Left lung (tissue), 14 donors: Measurements from ENCODE around the gene ZBTB24. TPM values are rescaled to one million over a fixed set of nuclear protein-coding genes. Genes with fewer than 3 reads are reported as not detected.

Experiments
- ATAC-seq: fragments of 200-7000 bp; cut with Tn5 transposase; one replicate; pipeline ENCODE4 v1.9.1; 2020; ENCODE audit warnings: moderate library complexity
- DNase-seq, 4 donors: peaks; one replicate each; pipeline ENCODE4 v3.0.0-alpha.2; 2013 to 2020
- H3K27ac ChIP-seq, 2 donors: fragments of 200-600 bp; sonication (generic) in 1 of 2; one replicate each; pipeline versions ENCODE4 v1.5.0 to v1.8.0; 2020 to 2021
- H3K27me3 ChIP-seq, 2 donors: fragments of 200-600 bp; sonication (generic) in 1 of 2; one replicate each; pipeline versions ENCODE4 v1.5.0 to v1.8.0; 2020 to 2021
- H3K36me3 ChIP-seq, 2 donors: fragments of 200-600 bp; sonication (generic) in 1 of 2; one replicate each; pipeline versions ENCODE4 v1.5.0 to v1.8.0; 2020 to 2021
- H3K4me1 ChIP-seq, 2 donors: fragments of 200-600 bp; one replicate each; pipeline ENCODE4 v1.8.0; 2021
- H3K4me3 ChIP-seq, 2 donors: fragments of 200-600 bp; sonication (generic) in 1 of 2; one replicate each; pipeline versions ENCODE4 v1.5.0 to v1.8.0; 2020 to 2021; ENCODE audit warnings: mild to moderate bottlenecking in 1 of 2
- H3K9me3 ChIP-seq, 2 donors: fragments of 200-600 bp; sonication (generic) in 1 of 2; one replicate each; pipeline versions ENCODE4 v1.5.0 to v1.8.0; 2020 to 2021
- intact Hi-C, 2 donors: fragments of 100-400 bp; cut with DNase I; formaldehyde crosslinking; loops; one replicate each; pipeline versions ENCODE4 v1.11.2 to v1.14.2; 2022
- long read RNA-seq, 12 donors: library from polyadenylated mRNA in 2 of 12; unstranded in 2 of 12; transcript quantifications; one replicate each; pipeline ENCODE4 v2.0.0 and lab custom pipeline, GENCODE V29; 2019 to 2026
- polyA plus RNA-seq, 6 donors: library from polyadenylated mRNA; unstranded; fragments of 120-200 nt; gene quantifications; one replicate each; pipeline ENCODE4 v1.2.1, GENCODE V29; 2013; ENCODE audit not compliant: insufficient read length in 6 of 6
- total RNA-seq, 2 donors: library from RNA; stranded (reverse); fragmentation: NEBNext Ultra II Directional; extraction: Animal tissue kit (Norgen Biotek cat#: 25700); gene quantifications; one replicate each; pipeline ENCODE4 v1.2.1, GENCODE V29; 2021
- TF ChIP-seq, protein P1 (sequence below), 2 donors: fragments of 200-600 bp; sonication (generic) in 1 of 2; IDR thresholded peaks; one replicate each; pipeline versions ENCODE4 v1.5.0 to v1.8.0; 2021; ENCODE audit warnings: antibody characterized with exemption in 2 of 2
- donor health status: DM: no; HTN: yes; CAD: no.
- donor health status: DM: no; HTN: no; CAD: no.

Gene ZBTB24
- total RNA-seq = 1 to 10 TPM; 7.3 to 7.7 TPM
- polyA plus RNA-seq = 10 to 100 TPM; 12.3 to 14.5 (median 13.9) TPM
- long read RNA-seq, donor 1, full-length matches to known transcripts = 1 of 1 reads
- long read RNA-seq, donor 1, partial matches to known transcripts = 0 of 1 reads
- long read RNA-seq, donor 1, other reads (novel, unspliced or antisense) = 0 of 1 reads
- long read RNA-seq, donor 2, full-length matches to known transcripts = 3 of 3 reads
- long read RNA-seq, donor 2, partial matches to known transcripts = 0 of 3 reads
- long read RNA-seq, donor 2, other reads (novel, unspliced or antisense) = 0 of 3 reads
- long read RNA-seq, donor 3, full-length matches to known transcripts = 2 of 2 reads
- long read RNA-seq, donor 3, partial matches to known transcripts = 0 of 2 reads
- long read RNA-seq, donor 3, other reads (novel, unspliced or antisense) = 0 of 2 reads
- long read RNA-seq, donor 4 = 0 reads
- long read RNA-seq, donor 5, full-length matches to known transcripts = 2 of 2 reads
- long read RNA-seq, donor 5, partial matches to known transcripts = 0 of 2 reads
- long read RNA-seq, donor 5, other reads (novel, unspliced or antisense) = 0 of 2 reads
- long read RNA-seq, donor 6, full-length matches to known transcripts = 1 of 1 reads
- long read RNA-seq, donor 6, partial matches to known transcripts = 0 of 1 reads
- long read RNA-seq, donor 6, other reads (novel, unspliced or antisense) = 0 of 1 reads
- long read RNA-seq, donor 7, full-length matches to known transcripts = 2 of 2 reads
- long read RNA-seq, donor 7, partial matches to known transcripts = 0 of 2 reads
- long read RNA-seq, donor 7, other reads (novel, unspliced or antisense) = 0 of 2 reads
- long read RNA-seq, donor 8 = 0 reads
- long read RNA-seq, donor 9 = 0 reads
- long read RNA-seq, donor 10, full-length matches to known transcripts = 1 of 3 reads
- long read RNA-seq, donor 10, partial matches to known transcripts = 1 of 3 reads
- long read RNA-seq, donor 10, other reads (novel, unspliced or antisense) = 1 of 3 reads
- long read RNA-seq, donor 11 = 0 reads
- long read RNA-seq, donor 12 = 0 reads

- H3K27me3 ChIP-seq = no peaks in the 10 kb centered on the region
- H3K4me1 ChIP-seq = peaks cover 11 to 50% of the 10 kb centered on the region in 2 donors
- DNase-seq (peak; percentile 80 to 99 (median 93)), ATAC-seq (peak; percentile 91)
- H3K36me3 ChIP-seq = peaks cover 0 to 18% of the 10 kb centered on the region in 2 donors
- intact Hi-C loops = no loop called here
- H3K27ac ChIP-seq = peak within 1 kb of the TSS; percentile 83 to 90
- H3K9me3 ChIP-seq = no peaks in the 10 kb centered on the region
- H3K4me3 ChIP-seq = peak within 1 kb of the TSS; percentile 88 to 91
- TF ChIP-seq, protein P1, sequence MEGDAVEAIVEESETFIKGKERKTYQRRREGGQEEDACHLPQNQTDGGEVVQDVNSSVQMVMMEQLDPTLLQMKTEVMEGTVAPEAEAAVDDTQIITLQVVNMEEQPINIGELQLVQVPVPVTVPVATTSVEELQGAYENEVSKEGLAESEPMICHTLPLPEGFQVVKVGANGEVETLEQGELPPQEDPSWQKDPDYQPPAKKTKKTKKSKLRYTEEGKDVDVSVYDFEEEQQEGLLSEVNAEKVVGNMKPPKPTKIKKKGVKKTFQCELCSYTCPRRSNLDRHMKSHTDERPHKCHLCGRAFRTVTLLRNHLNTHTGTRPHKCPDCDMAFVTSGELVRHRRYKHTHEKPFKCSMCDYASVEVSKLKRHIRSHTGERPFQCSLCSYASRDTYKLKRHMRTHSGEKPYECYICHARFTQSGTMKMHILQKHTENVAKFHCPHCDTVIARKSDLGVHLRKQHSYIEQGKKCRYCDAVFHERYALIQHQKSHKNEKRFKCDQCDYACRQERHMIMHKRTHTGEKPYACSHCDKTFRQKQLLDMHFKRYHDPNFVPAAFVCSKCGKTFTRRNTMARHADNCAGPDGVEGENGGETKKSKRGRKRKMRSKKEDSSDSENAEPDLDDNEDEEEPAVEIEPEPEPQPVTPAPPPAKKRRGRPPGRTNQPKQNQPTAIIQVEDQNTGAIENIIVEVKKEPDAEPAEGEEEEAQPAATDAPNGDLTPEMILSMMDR (IDR thresholded peaks at IDR 0.05) = no peak
Observed at GRCh38 chr6:109482905-109483734, at the start of gene ZBTB24. Gene ZBTB24, minus strand, starts transcription at chr6:109483219. Its CDS starts 1,193 bp downstream, at chr6:109482026.

DNA sequence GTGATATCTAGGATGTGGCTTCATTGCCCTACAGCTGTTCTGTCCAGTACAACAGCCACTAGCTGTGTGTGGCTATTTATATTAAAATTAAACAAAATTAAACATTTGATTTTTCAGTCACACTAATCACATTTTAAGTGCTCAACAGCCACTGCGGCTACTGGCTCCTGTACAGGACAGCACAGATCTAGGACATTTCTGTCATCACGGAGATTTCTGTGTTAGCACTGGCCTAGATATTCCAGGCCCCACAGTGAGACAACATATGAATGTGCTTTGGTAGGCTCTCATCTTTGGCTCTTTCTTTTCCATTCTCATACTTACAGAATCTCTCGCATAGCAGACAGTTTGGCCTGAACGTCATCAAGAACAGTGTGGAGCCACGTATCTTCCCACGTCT, 48.4 kb upstream of the ZBTB24 start:
- ATAC-seq (no peak), DNase-seq (no peak)
- Histone ChIP-seq H3K4me1 (no peaks in the 10 kb centered on the region), H3K4me3 (no peak overlapping the region), H3K36me3 (no peaks in the 10 kb centered on the region), H3K27ac (no peak overlapping the region), H3K27me3 (no peaks in the 10 kb centered on the region), H3K9me3 (no peaks in the 10 kb centered on the region)
- TF ChIP-seq, protein P1 (IDR thresholded peaks at IDR 0.05) = no peak
- intact Hi-C loops = no loop called here

- Histone ChIP-seq H3K36me3 (no peaks in the 10 kb centered on the region), H3K27me3 (no peaks in the 10 kb centered on the region), H3K4me3 (no peak overlapping the region), H3K27ac (no peak overlapping the region), H3K4me1 (no peaks in the 10 kb centered on the region), H3K9me3 (no peaks in the 10 kb centered on the region)
- TF ChIP-seq, protein P1 (IDR thresholded peaks at IDR 0.05) = no peak
- intact Hi-C loops = loop anchor here in 1 of 2 donors (10.0 kb wide), 1 partner anchor 527 kb away; no protein-coding TSS in a partner anchor
- DNase-seq (no peak), ATAC-seq (no peak)
Observed at GRCh38 chr6:109527989-109528388, 45.0 kb upstream of the ZBTB24 start.

DNA sequence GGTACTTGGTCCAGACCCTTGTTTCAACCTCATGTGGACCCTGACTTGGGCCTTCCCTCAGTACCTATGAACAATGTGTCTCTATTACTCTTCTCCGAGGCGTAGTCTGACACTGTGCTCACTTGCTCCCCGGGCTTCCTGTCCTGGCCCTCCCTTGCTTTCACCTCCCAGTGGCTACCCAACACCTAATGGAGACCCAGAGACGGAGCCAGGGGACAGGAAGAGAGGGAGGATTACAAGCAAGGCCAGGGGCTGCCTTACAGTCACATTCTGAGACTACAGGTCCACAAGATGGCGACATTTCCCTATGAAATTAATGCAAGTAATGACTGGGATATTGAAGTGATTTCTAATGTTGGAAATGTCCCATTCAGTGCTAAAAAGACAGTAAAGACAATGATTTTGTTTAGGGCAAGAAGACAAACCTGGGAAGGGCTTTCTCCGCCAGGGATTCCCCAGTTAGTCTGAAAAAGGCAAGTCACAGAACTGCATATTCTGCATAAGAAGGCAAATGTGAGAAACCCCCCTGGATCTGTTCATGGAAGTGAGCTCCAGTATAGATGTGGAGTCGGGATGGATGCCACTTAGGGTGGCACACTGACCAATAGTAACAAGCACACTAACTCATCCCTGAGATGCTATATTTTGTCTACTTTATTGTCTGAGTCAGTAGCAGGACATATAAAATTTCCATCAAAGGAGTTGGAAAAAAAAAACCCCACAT, 44.0 kb upstream of the ZBTB24 start:
- H3K27ac ChIP-seq = no peak overlapping the region
- TF ChIP-seq, protein P1 (IDR thresholded peaks at IDR 0.05) = peak; percentile 51 to 63
- H3K9me3 ChIP-seq = no peaks in the 10 kb centered on the region
- intact Hi-C loops = loop anchor here in 1 of 2 donors (10.0 kb wide), 1 partner anchor 528 kb away; no protein-coding TSS in a partner anchor
- no peak overlapping the region for H3K4me3 ChIP-seq
- ATAC-seq (peak; percentile 90), DNase-seq (peak in 2 of 4 donors; percentile 57 to 73)
- no peaks in the 10 kb centered on the region for H3K27me3 ChIP-seq
- no peaks in the 10 kb centered on the region for H3K4me1 ChIP-seq
- H3K36me3 ChIP-seq = no peaks in the 10 kb centered on the region
